Spleen (tissue), 7 donors: ENCODE measurements around the gene RTN4RL2.

ENCODE experiments used
- CTCF ChIP-seq, 11 experiments: fragments of 200-600 bp in 7 of 11; fragments of 450-650 bp in 4 of 11; sonication (generic) in 4 of 11; IDR thresholded peaks in 8 of 11; conservative IDR thresholded peaks in 3 of 11; 1 replicate in 7 of 11; 2 replicates in 4 of 11; pipeline versions ENCODE4 v1.4.0 to v1.8.0; 2016 to 2021; ENCODE audit warnings: antibody characterized with exemption in 11 of 11, inconsistent platforms in 4 of 11, mild to moderate bottlenecking in 1 of 11
- POLR2A ChIP-seq, 3 donors: fragments of 450-650 bp; IDR thresholded peaks; one replicate each; pipeline ENCODE4 v1.5.1; 2017; ENCODE audit warnings: antibody characterized with exemption in 3 of 3, mild to moderate bottlenecking in 1 of 3
- donor health status: DM: no; HTN: no; CAD: no; lungs with moderate emphysema.
- donor health status: DM: no; HTN: no; CAD: no.
- donor health status: DM: no; HTN: no; CAD: no.

DNA sequence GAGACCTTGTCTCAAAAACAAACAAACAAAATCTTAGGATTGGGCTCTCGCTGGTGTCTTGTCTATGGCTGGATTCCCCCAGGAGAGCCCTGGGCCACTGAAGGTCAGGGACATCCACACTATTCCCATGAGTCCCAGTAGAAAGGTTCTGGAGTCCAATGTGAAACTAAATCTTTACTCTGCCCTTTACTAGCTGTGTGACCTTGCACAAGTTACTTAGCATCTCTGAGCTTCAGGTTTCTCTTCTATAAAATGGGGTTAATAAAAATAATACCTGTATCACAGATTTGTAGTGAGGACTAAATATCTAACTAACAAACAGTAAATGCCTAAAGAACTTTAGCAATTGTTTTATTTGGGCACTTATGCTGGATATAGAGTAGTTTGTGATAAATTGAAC lies 46.2 kb downstream of the RTN4RL2 start:
- no peak for TF ChIP-seq CTCF (IDR thresholded peaks at IDR 0.05 in 8 of 11, conservative IDR thresholded peaks at IDR 0.05 in 3 of 11)
- no peak for TF ChIP-seq POLR2A (IDR thresholded peaks at IDR 0.05)
